ENCODE results near the gene MNDA. TPM values are rescaled to one million over a fixed set of nuclear protein-coding genes. Genes with fewer than 3 reads are reported as not detected.

The MNDA gene
- total RNA-seq, 1 experiment from 2014 or later, result not detected

GRCh38 chr1:158812336-158812735 is 18.8 kb upstream of the MNDA start:
- Histone ChIP-seq H2AFZ (no peak overlapping the region), H3K4me1 (replicated peaks; ENCODE audit: insufficient read depth) (no peaks in the 10 kb centered on the region), H3K79me2 (ENCODE audit: low read depth) (no peaks in the 10 kb centered on the region), H4K20me1 (ENCODE audit: insufficient read depth) (no peaks in the 10 kb centered on the region), H3F3A (ENCODE audit: insufficient read depth, low read depth) (no peaks in the 10 kb centered on the region), H3K36me3 (ENCODE audit: low read depth) (no peaks in the 10 kb centered on the region), H3K9me2 (ENCODE audit: insufficient read depth) (no peaks in the 10 kb centered on the region), H3K27ac (no peak overlapping the region), H3K27me3 (ENCODE audit: insufficient read depth, low read depth) (no peaks in the 10 kb centered on the region; the same call in 1 of the 2 replicates), H3K4me2 (no peak overlapping the region), H3K4me3 (no peak overlapping the region), H3K9me3 (ENCODE audit: insufficient read depth, low read depth) (no peaks in the 10 kb centered on the region)
- TF ChIP-seq CTCF (conservative IDR thresholded peaks at IDR 0.05), result no peak
- TF ChIP-seq EZH2 (IDR thresholded peaks at IDR 0.05; ENCODE audit: low read depth), result no peak
- POLR2A ChIA-PET (ENCODE audit: unreplicated experiment), result no interaction called here
- DNase-seq, result no peak
- CTCF ChIA-PET, result no interaction called here
- no TSS peak for BruUV-seq (replicated peaks)
- intact Hi-C loops (cut with micrococcal nuclease; ENCODE audit: unreplicated experiment), result no loop called here

- H4K20me1 ChIP-seq (ENCODE audit: insufficient read depth), result no peaks in the 10 kb centered on the region
- no peak for TF ChIP-seq EZH2 (IDR thresholded peaks at IDR 0.05; ENCODE audit: low read depth)
- TF ChIP-seq CTCF (conservative IDR thresholded peaks at IDR 0.05), result no peak
- intact Hi-C loops (cut with micrococcal nuclease; ENCODE audit: unreplicated experiment), result no loop called here
- H3K9me2 ChIP-seq (ENCODE audit: insufficient read depth), result no peaks in the 10 kb centered on the region
- no peaks in the 10 kb centered on the region for H3K4me1 ChIP-seq (replicated peaks; ENCODE audit: insufficient read depth)
- H2AFZ ChIP-seq, result no peak overlapping the region
- no peaks in the 10 kb centered on the region for H3F3A ChIP-seq (ENCODE audit: insufficient read depth, low read depth)
- no peak overlapping the region for H3K27ac ChIP-seq
- no peak for DNase-seq
- POLR2A ChIA-PET (ENCODE audit: unreplicated experiment), result no interaction called here
- no peaks in the 10 kb centered on the region for H3K36me3 ChIP-seq (ENCODE audit: low read depth)
- H3K9me3 ChIP-seq (ENCODE audit: insufficient read depth, low read depth), result no peaks in the 10 kb centered on the region
- no peak overlapping the region for H3K4me2 ChIP-seq
- CTCF ChIA-PET, result no interaction called here
- no peaks in the 10 kb centered on the region for H3K79me2 ChIP-seq (ENCODE audit: low read depth)
- BruUV-seq (replicated peaks), result no TSS peak
- no peaks in the 10 kb centered on the region for H3K27me3 ChIP-seq (ENCODE audit: insufficient read depth, low read depth)
- H3K4me3 ChIP-seq, result no peak overlapping the region
These were observed 18.0 kb upstream of the MNDA start for GRCh38 chr1:158813164-158813563.

- H3K9me2 ChIP-seq (ENCODE audit: insufficient read depth), result no peaks in the 10 kb centered on the region
- no peak overlapping the region for H3K27ac ChIP-seq
- H4K20me1 ChIP-seq (ENCODE audit: insufficient read depth), result no peaks in the 10 kb centered on the region
- TF ChIP-seq EZH2 (IDR thresholded peaks at IDR 0.05; ENCODE audit: low read depth) (no peak), CTCF (conservative IDR thresholded peaks at IDR 0.05) (no peak)
- ChIA-PET CTCF (no interaction called here), POLR2A (ENCODE audit: unreplicated experiment) (no interaction called here)
- H3K27me3 ChIP-seq (ENCODE audit: insufficient read depth, low read depth), result no peaks in the 10 kb centered on the region
- H3K4me2 ChIP-seq, result no peak overlapping the region
- H3K4me3 ChIP-seq, result no peak overlapping the region
- no peak for DNase-seq
- no peak overlapping the region for H2AFZ ChIP-seq
- intact Hi-C loops (cut with micrococcal nuclease; ENCODE audit: unreplicated experiment), result no loop called here
- no peaks in the 10 kb centered on the region for H3K4me1 ChIP-seq (replicated peaks; ENCODE audit: insufficient read depth)
- no peaks in the 10 kb centered on the region for H3K9me3 ChIP-seq (ENCODE audit: insufficient read depth, low read depth)
- BruUV-seq (replicated peaks), result no TSS peak
- H3K79me2 ChIP-seq (ENCODE audit: low read depth), result no peaks in the 10 kb centered on the region
- no peaks in the 10 kb centered on the region for H3K36me3 ChIP-seq (ENCODE audit: low read depth)
- H3F3A ChIP-seq (ENCODE audit: insufficient read depth, low read depth), result no peaks in the 10 kb centered on the region
These were observed 16.2 kb upstream of the MNDA start for GRCh38 chr1:158814970-158815369.
